Lung (tissue), 12 donors: ENCODE data around the gene TCP10L. TPM values are rescaled to one million over a fixed set of nuclear protein-coding genes. Genes with fewer than 3 reads are reported as not detected.
"Not testable (repeated sequence)": the region's sequence is repeated elsewhere in the genome, so short reads cannot be mapped to it uniquely, and the experiment has no call there.

Experiments used
- ATAC-seq: fragments of 200-7000 bp; cut with Tn5 transposase; one replicate; pipeline ENCODE4 v1.9.1; 2020; ENCODE audit warnings: moderate number of reproducible peaks; ENCODE audit not compliant: insufficient read depth, low FRiP score
- DNase-seq, 3 donors: peaks; one replicate each; pipeline ENCODE4 v3.0.0-alpha.2; 2013 to 2017
- H3K27ac ChIP-seq, 2 donors: one replicate each; pipeline ENCODE4 v1.5.1; 2013; ENCODE audit warnings: mild to moderate bottlenecking in 2 of 2, moderate library complexity in 2 of 2, control low read depth in 1 of 2, inconsistent platforms in 1 of 2, low read depth in 1 of 2, low read length in 1 of 2
- H3K27me3 ChIP-seq, 3 donors: one replicate each; pipeline ENCODE4 v1.5.1; 2013; ENCODE audit warnings: low read length in 2 of 3; ENCODE audit not compliant: control insufficient read depth in 3 of 3, insufficient read depth in 3 of 3
- H3K36me3 ChIP-seq, 4 donors: one replicate each; pipeline ENCODE4 v1.5.1; 2013; ENCODE audit warnings: low read length in 4 of 4, mild to moderate bottlenecking in 1 of 4, moderate library complexity in 1 of 4; ENCODE audit not compliant: control insufficient read depth in 4 of 4, insufficient read depth in 4 of 4
- H3K4me1 ChIP-seq, 5 donors: one replicate each; pipeline ENCODE4 v1.5.1; 2013; ENCODE audit warnings: low read length in 5 of 5, mild to moderate bottlenecking in 2 of 5, moderate library complexity in 1 of 5; ENCODE audit not compliant: control insufficient read depth in 5 of 5, insufficient read depth in 5 of 5
- H3K4me3 ChIP-seq: one replicate; pipeline ENCODE4 v1.5.1; 2013; ENCODE audit warnings: mild to moderate bottlenecking, control low read depth, moderate library complexity
- H3K9ac ChIP-seq, 2 donors: one replicate each; pipeline ENCODE4 v1.5.1; 2013; ENCODE audit warnings: low read length in 2 of 2, control low read depth in 1 of 2; ENCODE audit not compliant: insufficient read depth in 1 of 2
- H3K9me3 ChIP-seq, 4 donors: one replicate each; pipeline ENCODE4 v1.5.1; 2013; ENCODE audit warnings: low read length in 3 of 4, mild to moderate bottlenecking in 1 of 4, moderate library complexity in 1 of 4; ENCODE audit not compliant: control insufficient read depth in 4 of 4, insufficient read depth in 3 of 4
- WGBS, 2 donors: extraction: QIAGEN DNeasy Blood & Tissue Kit; methylation state at CpG; one replicate each; pipeline ENCODE4 v1.1.7; 2013; 5-methylcytosine and 5-hydroxymethylcytosine counted together
- polyA plus RNA-seq, 2 donors: library from polyadenylated mRNA; stranded (reverse); fragments of 200-250 nt; gene quantifications; one replicate each; pipeline ENCODE4 v1.2.1, GENCODE V29; 2013
- total RNA-seq, 2 donors: library from RNA; depleted of rRNA in 1 of 2; stranded (reverse); fragments of >200 nt in 1 of 2; gene quantifications; one replicate each; pipeline ENCODE4 v1.2.1, GENCODE V29; 2014 to 2021
- TF ChIP-seq, protein P1 (sequence below): IDR thresholded peaks from 2 replicates; pipeline ENCODE4 v1.5.1; 2012; ENCODE audit warnings: mild to moderate bottlenecking; ENCODE audit errors: control extremely low read depth, extremely low read depth
- donor health status: control.
- donor health status: control.
- donor health status: Bipolar disorder and iron deficiency.
- donor health status: healthy.
- donor health status: DM: yes; HTN: yes; CAD: no.

The TCP10L gene
- total and polyA plus RNA-seq, 4 donors, result 0.25 to 0.71 (median 0.54) TPM

DNA sequence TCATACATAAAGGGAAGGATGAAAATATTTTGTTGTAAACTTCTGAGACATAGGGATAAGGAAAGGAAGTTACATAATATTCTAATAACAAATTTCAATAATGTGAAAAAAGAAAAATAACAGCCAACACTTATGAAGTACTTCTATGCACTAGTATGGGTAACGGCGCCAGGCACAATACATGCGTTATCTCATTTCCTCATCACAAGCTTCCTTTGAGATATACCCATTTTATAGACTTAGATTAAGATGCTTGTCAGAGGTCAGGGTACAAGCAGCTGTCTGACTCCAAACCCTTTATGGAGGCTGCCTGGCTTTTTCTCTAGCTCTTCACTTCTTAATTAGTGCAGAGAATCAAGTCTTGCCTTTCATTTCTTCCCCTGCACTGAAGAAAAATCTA lies 41.3 kb downstream of the TCP10L start:
- no peaks in the 10 kb centered on the region for H3K27me3 ChIP-seq
- no peaks in the 10 kb centered on the region for H3K36me3 ChIP-seq
- H3K4me3 ChIP-seq, result no peak overlapping the region
- no peak overlapping the region for H3K9ac ChIP-seq
- DNase-seq (no peak), ATAC-seq (no peak)
- no peaks in the 10 kb centered on the region for H3K9me3 ChIP-seq
- H3K4me1 ChIP-seq, result no peaks in the 10 kb centered on the region
- 73 to 80% methylated on average over 3 of the region's 3 CpGs for WGBS, 2 donors
- TF ChIP-seq, protein P1, sequence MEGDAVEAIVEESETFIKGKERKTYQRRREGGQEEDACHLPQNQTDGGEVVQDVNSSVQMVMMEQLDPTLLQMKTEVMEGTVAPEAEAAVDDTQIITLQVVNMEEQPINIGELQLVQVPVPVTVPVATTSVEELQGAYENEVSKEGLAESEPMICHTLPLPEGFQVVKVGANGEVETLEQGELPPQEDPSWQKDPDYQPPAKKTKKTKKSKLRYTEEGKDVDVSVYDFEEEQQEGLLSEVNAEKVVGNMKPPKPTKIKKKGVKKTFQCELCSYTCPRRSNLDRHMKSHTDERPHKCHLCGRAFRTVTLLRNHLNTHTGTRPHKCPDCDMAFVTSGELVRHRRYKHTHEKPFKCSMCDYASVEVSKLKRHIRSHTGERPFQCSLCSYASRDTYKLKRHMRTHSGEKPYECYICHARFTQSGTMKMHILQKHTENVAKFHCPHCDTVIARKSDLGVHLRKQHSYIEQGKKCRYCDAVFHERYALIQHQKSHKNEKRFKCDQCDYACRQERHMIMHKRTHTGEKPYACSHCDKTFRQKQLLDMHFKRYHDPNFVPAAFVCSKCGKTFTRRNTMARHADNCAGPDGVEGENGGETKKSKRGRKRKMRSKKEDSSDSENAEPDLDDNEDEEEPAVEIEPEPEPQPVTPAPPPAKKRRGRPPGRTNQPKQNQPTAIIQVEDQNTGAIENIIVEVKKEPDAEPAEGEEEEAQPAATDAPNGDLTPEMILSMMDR, result no peak
- no peak overlapping the region for H3K27ac ChIP-seq

DNA sequence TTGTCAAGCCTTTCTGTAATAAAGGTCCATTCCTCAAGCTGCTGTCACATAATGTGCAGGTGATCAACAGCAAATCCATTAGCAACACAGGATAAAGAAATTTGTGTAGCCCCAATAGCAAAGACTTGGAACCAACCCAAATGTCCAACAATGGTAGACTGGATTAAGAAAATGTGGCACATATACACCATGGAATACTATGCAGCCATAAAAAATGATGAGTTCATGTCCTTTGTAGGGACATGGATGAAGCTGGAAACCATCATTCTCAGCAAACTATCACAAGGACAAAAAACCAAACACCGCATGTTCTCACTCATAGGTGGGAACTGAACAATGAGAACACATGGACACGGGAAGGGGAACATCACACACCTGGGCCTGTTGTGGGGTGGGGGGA lies 42.3 kb downstream of the TCP10L start:
- DNase-seq, ATAC-seq: not testable (repeated sequence)

DNA sequence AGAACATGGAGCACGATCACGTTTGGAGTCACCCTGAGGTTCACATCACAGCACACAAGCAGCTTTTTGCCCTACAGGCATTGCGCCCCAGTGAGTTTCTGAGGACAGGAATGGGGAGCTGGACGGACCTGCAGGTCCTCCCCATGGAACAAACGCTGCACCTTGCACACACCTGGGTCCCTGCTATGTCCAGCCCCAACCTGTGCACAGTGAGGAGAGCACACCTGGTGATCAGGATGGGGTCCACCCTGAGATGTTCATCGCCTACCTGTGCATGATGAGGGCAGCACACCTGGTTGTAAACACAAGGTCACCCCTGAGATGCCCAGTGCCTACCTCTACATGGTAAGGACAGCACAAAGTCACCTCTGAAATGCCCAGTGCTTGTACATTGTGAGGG lies 45.9 kb downstream of the TCP10L start:
- DNase-seq (no peak), ATAC-seq (no peak)
- Histone ChIP-seq H3K27ac (no peak overlapping the region), H3K9me3 (no peaks in the 10 kb centered on the region), H3K36me3 (no peaks in the 10 kb centered on the region), H3K9ac (no peak overlapping the region), H3K4me1 (no peaks in the 10 kb centered on the region), H3K4me3 (no peak overlapping the region), H3K27me3 (no peaks in the 10 kb centered on the region)
- WGBS, 2 donors, result 91 to 93% methylated on average over 6 of the region's 6 CpGs
- TF ChIP-seq, protein P1, result no peak

More for the DNA sequence above, 42.3 kb downstream of the TCP10L start:
- H3K4me3 ChIP-seq, H3K9me3 ChIP-seq, H3K27me3 ChIP-seq, H3K36me3 ChIP-seq, H3K9ac ChIP-seq, H3K4me1 ChIP-seq, H3K27ac ChIP-seq: not testable (repeated sequence)
- WGBS, 2 donors, result 98 to 100% methylated on average over 2 of the region's 2 CpGs

DNA sequence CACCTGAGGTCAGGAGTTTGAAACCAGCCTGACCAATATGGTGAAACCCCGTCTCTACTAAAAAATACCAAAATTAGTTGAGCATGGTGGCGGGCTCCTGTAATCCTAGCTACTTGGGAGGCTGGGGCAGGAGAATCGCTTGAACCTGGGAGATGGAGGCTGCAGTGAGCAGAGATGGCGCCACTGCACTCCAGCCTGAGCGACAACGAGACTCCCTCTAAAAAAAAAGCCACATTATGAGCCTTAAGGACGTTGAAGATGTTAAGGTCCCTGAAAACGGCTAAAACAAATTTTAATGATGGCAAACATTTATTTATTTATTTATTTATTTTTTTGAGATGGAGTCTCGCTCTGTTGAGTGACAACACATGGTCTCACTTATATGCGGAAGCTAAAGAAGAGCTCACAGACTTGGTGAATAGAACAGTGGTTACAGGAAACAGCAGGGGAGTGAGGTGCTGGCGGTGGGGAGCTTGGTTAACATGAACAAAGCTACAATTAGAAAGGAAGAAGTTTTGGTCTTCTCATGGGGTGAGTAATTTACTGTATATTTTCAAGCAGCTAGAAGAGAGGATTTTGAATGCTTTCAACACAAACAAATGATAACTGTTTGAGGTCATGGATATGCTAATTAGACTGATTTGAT lies 47.1 kb downstream of the TCP10L start:
- Histone ChIP-seq H3K9ac (no peak overlapping the region), H3K27ac (no peak overlapping the region), H3K4me3 (no peak overlapping the region), H3K27me3 (no peaks in the 10 kb centered on the region), H3K4me1 (no peaks in the 10 kb centered on the region), H3K36me3 (no peaks in the 10 kb centered on the region), H3K9me3 (peaks cover 0 to 2% (median 0%) of the 10 kb centered on the region in 4 donors)
- TF ChIP-seq, protein P1, result no peak
- DNase-seq, result no peak
- no peak for ATAC-seq
- 78 to 81% methylated on average over 11 of the region's 11 CpGs for WGBS, 2 donors
